Thyroid gland (tissue), 4 donors: Measurements from ENCODE around the gene CTDSP1. TPM values are rescaled to one million over a fixed set of nuclear protein-coding genes. Genes with fewer than 3 reads are reported as not detected.

Source experiments
- DNase-seq, 2 donors: peaks; one replicate each; pipeline ENCODE4 v3.0.0-alpha.2; 2019
- H3K27ac ChIP-seq, 3 donors: fragments of 200-600 bp; sonication (generic); 1 replicate in 2 of 3; 2 replicates in 1 of 3; pipeline ENCODE4 v1.5.1; 2016 to 2019; ENCODE audit warnings: mild to moderate bottlenecking in 1 of 3, moderate library complexity in 1 of 3
- H3K27me3 ChIP-seq: fragments of 200-600 bp; sonication (generic); one replicate; pipeline ENCODE4 v1.5.1; 2019
- H3K36me3 ChIP-seq, 2 donors: fragments of 200-600 bp; sonication (generic); one replicate each; pipeline ENCODE4 v1.5.1; 2016 to 2019
- H3K4me1 ChIP-seq, 2 donors: fragments of 200-600 bp; sonication (generic); one replicate each; pipeline ENCODE4 v1.5.1; 2017 to 2019
- H3K4me3 ChIP-seq, 3 donors: fragments of 200-600 bp; sonication (generic); replicated peaks in 1 of 3; 1 replicate in 2 of 3; 2 replicates in 1 of 3; pipeline ENCODE4 v1.5.1; 2016; ENCODE audit warnings: mild to moderate bottlenecking in 1 of 3
- H3K9me3 ChIP-seq: fragments of 200-600 bp; sonication (generic); one replicate; pipeline ENCODE4 v1.5.1; 2017
- POLR2A ChIP-seq, 2 donors: fragments of 450-650 bp; IDR thresholded peaks; one replicate each; pipeline ENCODE4 v1.6.1; 2017; ENCODE audit warnings: antibody characterized with exemption in 2 of 2, mild to moderate bottlenecking in 2 of 2, moderate library complexity in 1 of 2
- WGBS, 2 donors: methylation state at CpG; one replicate each; pipeline ENCODE4 v1.1.5; 2017; 5-methylcytosine and 5-hydroxymethylcytosine counted together
- intact Hi-C: fragments of 100-400 bp; cut with DNase I; formaldehyde crosslinking; loops from one replicate; pipeline ENCODE4 v1.15.1; 2023
- total RNA-seq, 4 donors: library from RNA; depleted of rRNA; stranded (reverse); fragments of >200 nt; gene quantifications; one replicate each; pipeline ENCODE4 v1.2.3, GENCODE V29; 2016
- TF ChIP-seq, protein P1 (sequence below), 6 experiments: fragments of 200-600 bp in 3 of 6; fragments of 450-650 bp in 3 of 6; sonication (generic) in 3 of 6; IDR thresholded peaks; one replicate each; pipeline ENCODE4 v1.5.1; 2016 to 2019; ENCODE audit warnings: antibody characterized with exemption in 6 of 6, mild to moderate bottlenecking in 2 of 6, inconsistent platforms in 1 of 6, moderate library complexity in 1 of 6

Gene CTDSP1
- total RNA-seq, 4 donors from 2014 or later, result 105 to 152 (median 127) TPM

DNA sequence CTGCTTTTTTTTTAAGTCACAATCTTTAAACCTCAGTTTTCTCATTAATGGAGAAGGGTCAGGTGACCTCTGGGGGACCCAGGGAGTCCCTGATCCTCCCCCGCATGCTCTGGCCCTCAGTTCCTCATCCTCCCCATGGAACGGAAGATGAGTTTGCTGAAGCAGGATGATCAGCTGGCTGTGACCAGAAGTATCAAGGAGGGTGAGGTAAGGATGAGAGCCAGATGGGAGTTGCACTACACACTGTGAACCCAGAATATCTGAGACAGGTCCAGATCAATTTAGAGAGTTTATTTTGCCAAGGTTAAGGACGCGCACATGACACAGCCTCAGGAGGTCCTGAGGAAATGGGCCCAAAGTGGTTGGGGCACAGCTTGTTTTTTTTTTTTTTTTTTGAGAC is 39.2 kb upstream of the CTDSP1 start:
- peaks cover 51 to 79% of the 10 kb centered on the region in 2 donors for H3K4me1 ChIP-seq
- H3K36me3 ChIP-seq, result no peaks in the 10 kb centered on the region
- 30 to 36% methylated on average over 4 of the region's 4 CpGs for WGBS, 2 donors
- H3K4me3 ChIP-seq, result no peak overlapping the region
- peak in 1 of 2 donors; percentile 15 for TF ChIP-seq POLR2A (IDR thresholded peaks at IDR 0.05)
- TF ChIP-seq, protein P1, sequence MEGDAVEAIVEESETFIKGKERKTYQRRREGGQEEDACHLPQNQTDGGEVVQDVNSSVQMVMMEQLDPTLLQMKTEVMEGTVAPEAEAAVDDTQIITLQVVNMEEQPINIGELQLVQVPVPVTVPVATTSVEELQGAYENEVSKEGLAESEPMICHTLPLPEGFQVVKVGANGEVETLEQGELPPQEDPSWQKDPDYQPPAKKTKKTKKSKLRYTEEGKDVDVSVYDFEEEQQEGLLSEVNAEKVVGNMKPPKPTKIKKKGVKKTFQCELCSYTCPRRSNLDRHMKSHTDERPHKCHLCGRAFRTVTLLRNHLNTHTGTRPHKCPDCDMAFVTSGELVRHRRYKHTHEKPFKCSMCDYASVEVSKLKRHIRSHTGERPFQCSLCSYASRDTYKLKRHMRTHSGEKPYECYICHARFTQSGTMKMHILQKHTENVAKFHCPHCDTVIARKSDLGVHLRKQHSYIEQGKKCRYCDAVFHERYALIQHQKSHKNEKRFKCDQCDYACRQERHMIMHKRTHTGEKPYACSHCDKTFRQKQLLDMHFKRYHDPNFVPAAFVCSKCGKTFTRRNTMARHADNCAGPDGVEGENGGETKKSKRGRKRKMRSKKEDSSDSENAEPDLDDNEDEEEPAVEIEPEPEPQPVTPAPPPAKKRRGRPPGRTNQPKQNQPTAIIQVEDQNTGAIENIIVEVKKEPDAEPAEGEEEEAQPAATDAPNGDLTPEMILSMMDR (IDR thresholded peaks at IDR 0.05), result no peak
- peak; percentile 73 to 80 for DNase-seq
- intact Hi-C loops, result no loop called here
- no peaks in the 10 kb centered on the region for H3K9me3 ChIP-seq
- peak overlapping the region; percentile 80 to 92 (median 80) for H3K27ac ChIP-seq
- H3K27me3 ChIP-seq, result no peaks in the 10 kb centered on the region

DNA sequence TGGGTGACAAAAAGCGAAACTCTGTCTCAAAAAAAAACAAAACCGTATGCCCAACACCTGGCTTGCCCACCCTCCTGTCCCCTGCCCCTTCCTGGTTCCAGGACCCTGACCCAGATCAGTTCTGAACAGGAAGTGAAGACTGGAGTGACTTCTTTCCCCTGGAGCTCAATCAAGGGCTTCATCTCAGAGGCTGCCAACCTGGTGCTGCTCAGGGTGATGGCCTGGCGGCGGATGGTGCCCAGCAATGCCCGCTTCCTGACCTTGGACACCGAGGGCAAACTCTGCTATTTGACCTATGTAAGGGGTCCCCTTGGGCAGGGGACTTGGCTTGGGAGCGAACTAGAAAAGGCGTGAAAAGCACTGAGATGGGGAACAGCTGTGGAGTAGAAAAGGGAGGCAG is 37.1 kb upstream of the CTDSP1 start:
- intact Hi-C loops, result no loop called here
- WGBS, 2 donors, result 89 to 93% methylated on average over 8 of the region's 8 CpGs
- H3K27ac ChIP-seq, result peak overlapping the region; percentile 27 to 92 (median 67)

DNA sequence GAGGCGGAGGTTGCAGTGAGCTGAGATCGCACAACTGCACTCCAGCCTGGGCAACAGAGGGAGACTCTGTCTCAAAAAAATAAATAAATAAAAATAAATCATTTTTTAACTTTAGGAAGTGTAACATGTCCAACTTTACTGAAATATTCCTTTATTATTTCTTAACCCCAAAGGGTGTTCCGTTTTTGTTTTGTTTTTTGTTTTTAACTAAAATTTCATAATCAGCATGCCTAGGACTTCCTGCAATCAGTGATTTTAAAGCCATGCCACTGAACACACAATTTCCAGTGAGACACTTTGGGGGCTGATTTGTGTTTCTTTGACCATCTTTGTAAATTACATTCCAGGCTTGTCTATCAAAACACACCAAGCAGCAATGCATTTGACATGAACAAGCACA is 35.9 kb upstream of the CTDSP1 start:
- no peaks in the 10 kb centered on the region for H3K9me3 ChIP-seq
- H3K4me3 ChIP-seq, result no peak overlapping the region
- H3K27me3 ChIP-seq, result no peaks in the 10 kb centered on the region
- WGBS, 2 donors, result 77% methylated on average over 3 of the region's 3 CpGs
- DNase-seq, result no peak
- no peak for TF ChIP-seq POLR2A (IDR thresholded peaks at IDR 0.05)
- TF ChIP-seq, protein P1 (IDR thresholded peaks at IDR 0.05), result no peak
- H3K27ac ChIP-seq, result peak overlapping the region; percentile 28 to 74 (median 67)
- H3K4me1 ChIP-seq, result peaks cover 53 to 71% of the 10 kb centered on the region in 2 donors
- intact Hi-C loops, result no loop called here
- H3K36me3 ChIP-seq, result no peaks in the 10 kb centered on the region

More for the DNA sequence above, 37.1 kb upstream of the CTDSP1 start:
- TF ChIP-seq, protein P1 (IDR thresholded peaks at IDR 0.05), result no peak
- no peak for TF ChIP-seq POLR2A (IDR thresholded peaks at IDR 0.05)
- H3K4me3 ChIP-seq, result no peak overlapping the region
- DNase-seq, result no peak
- no peaks in the 10 kb centered on the region for H3K27me3 ChIP-seq
- no peaks in the 10 kb centered on the region for H3K36me3 ChIP-seq
- H3K9me3 ChIP-seq, result no peaks in the 10 kb centered on the region
- H3K4me1 ChIP-seq, result peaks cover 46 to 73% of the 10 kb centered on the region in 2 donors

DNA sequence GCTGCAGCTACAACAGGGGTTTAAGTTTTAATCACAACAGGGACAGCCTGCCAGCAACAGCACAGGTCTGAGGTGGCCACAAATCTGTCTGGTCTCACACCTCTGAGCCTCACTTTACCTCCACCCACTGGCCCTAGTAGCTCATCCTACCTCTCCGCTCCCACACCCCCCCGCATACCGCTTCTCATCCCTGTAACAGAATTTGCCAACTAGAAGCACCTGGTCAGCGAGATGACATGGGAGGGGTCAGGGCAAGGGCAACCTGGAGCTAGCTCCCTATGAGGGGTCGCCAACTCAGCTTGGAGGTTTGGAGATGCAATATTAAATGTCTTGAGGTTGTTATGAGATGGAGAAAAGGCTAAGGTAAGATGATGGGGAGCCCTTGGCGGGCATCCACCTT is 35.5 kb upstream of the CTDSP1 start:
- no peaks in the 10 kb centered on the region for H3K27me3 ChIP-seq
- TF ChIP-seq, protein P1 (IDR thresholded peaks at IDR 0.05), result no peak
- no peak for TF ChIP-seq POLR2A (IDR thresholded peaks at IDR 0.05)
- intact Hi-C loops, result no loop called here
- peak in 1 of 2 donors; percentile 31 for DNase-seq
- WGBS, 2 donors, result 88 to 90% methylated on average over 6 of the region's 6 CpGs
- H3K4me1 ChIP-seq, result peaks cover 52 to 69% of the 10 kb centered on the region in 2 donors
- H3K9me3 ChIP-seq, result no peaks in the 10 kb centered on the region
- H3K4me3 ChIP-seq, result no peak overlapping the region
- peak overlapping the region; percentile 28 to 74 (median 67) for H3K27ac ChIP-seq
- H3K36me3 ChIP-seq, result no peaks in the 10 kb centered on the region

DNA sequence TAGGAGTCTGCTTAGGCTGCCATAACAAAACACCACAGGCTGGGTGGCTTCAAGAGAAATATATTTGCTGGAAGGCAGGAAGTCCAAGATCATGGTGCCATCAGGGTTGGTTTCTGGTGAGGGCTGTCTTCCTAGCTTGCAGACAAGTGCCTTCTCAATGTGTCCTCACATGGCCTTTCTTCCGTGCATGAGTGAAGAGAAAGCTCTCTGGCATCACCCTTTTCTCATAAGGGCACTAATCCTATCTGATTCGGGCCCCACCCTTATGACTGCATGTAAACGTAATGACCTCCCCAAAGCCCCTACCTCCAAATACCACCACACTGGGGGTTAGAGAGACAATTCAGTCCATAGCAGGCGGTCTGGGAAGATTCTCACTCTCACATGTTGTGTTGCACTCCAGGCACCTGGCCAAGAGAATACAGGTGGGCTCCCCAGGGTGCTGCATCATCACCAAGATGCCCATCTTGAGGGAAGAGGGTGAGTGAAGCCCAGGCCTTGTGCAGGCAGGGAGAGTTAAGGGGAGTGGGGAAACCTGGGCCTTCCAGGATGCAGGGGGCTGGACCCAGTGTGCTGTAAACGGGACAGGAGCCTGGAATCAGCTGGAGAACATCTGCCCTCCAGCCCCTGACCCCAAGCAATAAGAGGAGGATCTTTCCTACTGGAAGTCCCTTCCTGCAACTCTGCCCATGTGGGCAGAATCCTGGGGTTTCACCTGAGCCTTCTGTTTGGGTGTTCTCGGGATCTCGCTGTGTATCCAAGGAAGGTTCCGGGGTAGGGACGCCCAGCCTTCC is 32.9 kb upstream of the CTDSP1 start:
- intact Hi-C loops, result no loop called here
- WGBS, 2 donors, result 89 to 92% methylated on average over 5 to 9 of the region's 9 CpGs
- DNase-seq, result no peak
- peak overlapping the region; percentile 94 to 100 (median 97) for H3K27ac ChIP-seq
- H3K4me1 ChIP-seq, result peaks cover 43 to 71% of the 10 kb centered on the region in 2 donors
- H3K36me3 ChIP-seq, result no peaks in the 10 kb centered on the region
- H3K27me3 ChIP-seq, result no peaks in the 10 kb centered on the region
- TF ChIP-seq POLR2A (IDR thresholded peaks at IDR 0.05), result no peak
- TF ChIP-seq, protein P1 (IDR thresholded peaks at IDR 0.05), result no peak
- H3K9me3 ChIP-seq, result no peaks in the 10 kb centered on the region
- peak overlapping the region in 1 of 3 donors; percentile 55 for H3K4me3 ChIP-seq
